ENCODE results near the gene SCN9A. TPM values are rescaled to one million over a fixed set of nuclear protein-coding genes. Genes with fewer than 3 reads are reported as not detected.
A peak's percentile ranks its signal among the peaks of the same experiment; 100 is the strongest.
"Not testable (repeated sequence)": the region's sequence is repeated elsewhere in the genome, so short reads cannot be mapped to it uniquely, and the experiment has no call there.

Gene SCN9A
- total RNA-seq, 1 experiment from 2014 or later = 0.12 TPM

- DNase-seq (ENCODE audit: low read depth) = no peak
Measured at GRCh38 chr2:166375195-166375735, 479 bp downstream of the SCN9A start.

- peak; percentile 68 for DNase-seq (ENCODE audit: low read depth)
Measured at GRCh38 chr2:166373951-166374350, 1.8 kb downstream of the SCN9A start.

GRCh38 chr2:166373539-166373938, 2.2 kb downstream of the SCN9A start:
- no peak for DNase-seq (ENCODE audit: low read depth)

- DNase-seq (ENCODE audit: low read depth) = no peak
Measured at GRCh38 chr2:166373105-166373504, 2.6 kb downstream of the SCN9A start.

GRCh38 chr2:166372046-166372445, 3.7 kb downstream of the SCN9A start:
- no peak for DNase-seq (ENCODE audit: low read depth)

- DNase-seq (ENCODE audit: low read depth) = peak; percentile 59
Measured at GRCh38 chr2:166365803-166366420, 9.8 kb downstream of the SCN9A start.

- no peak for DNase-seq (ENCODE audit: low read depth)
Measured at GRCh38 chr2:166365239-166365638, 10.5 kb downstream of the SCN9A start.

GRCh38 chr2:166364476-166365161, 11.1 kb downstream of the SCN9A start:
- DNase-seq (ENCODE audit: low read depth) = no peak

- peak; percentile 31 for DNase-seq (ENCODE audit: low read depth)
Measured at GRCh38 chr2:166361351-166362153, 14.2 kb downstream of the SCN9A start.

- no peak for DNase-seq (ENCODE audit: low read depth)
Measured at GRCh38 chr2:166360906-166361305, 14.8 kb downstream of the SCN9A start.

- no peak for DNase-seq (ENCODE audit: low read depth)
Measured at GRCh38 chr2:166360426-166360825, 15.3 kb downstream of the SCN9A start.

- DNase-seq (ENCODE audit: low read depth) = not testable (repeated sequence)
Measured at GRCh38 chr2:166357950-166358321, 17.8 kb downstream of the SCN9A start.

GRCh38 chr2:166357068-166357949, 18.4 kb downstream of the SCN9A start:
- no peak for DNase-seq (ENCODE audit: low read depth)

- no peak for DNase-seq (ENCODE audit: low read depth)
Measured at GRCh38 chr2:166351319-166351718, 24.4 kb downstream of the SCN9A start.

GRCh38 chr2:166350525-166350924, 25.2 kb downstream of the SCN9A start:
- DNase-seq (ENCODE audit: low read depth) = no peak

GRCh38 chr2:166344286-166345113, 31.2 kb downstream of the SCN9A start:
- DNase-seq (ENCODE audit: low read depth) = peak; percentile 16

GRCh38 chr2:166343467-166343866, 32.3 kb downstream of the SCN9A start:
- DNase-seq (ENCODE audit: low read depth) = no peak

- no peak for DNase-seq (ENCODE audit: low read depth)
Measured at GRCh38 chr2:166341426-166341825, 34.3 kb downstream of the SCN9A start.

GRCh38 chr2:166338831-166339339, 36.9 kb downstream of the SCN9A start:
- DNase-seq (ENCODE audit: low read depth) = no peak

- DNase-seq (ENCODE audit: low read depth) = no peak
Measured at GRCh38 chr2:166337932-166338331, 37.8 kb downstream of the SCN9A start.

Data from RPMI7951 (cell line).